Measurements from ENCODE around the gene SLC10A2.

The SLC10A2 gene

GRCh38 chr13:103087275-103087674 lies 21.1 kb upstream of the SLC10A2 start:
- Histone ChIP-seq H3K4me1 (ENCODE audit: control insufficient read depth in 2 of 2, insufficient read depth in 1 of 2, low read depth in 1 of 2, low read length in 2 of 2) (no peaks in the 10 kb centered on the region), H3K79me1 (ENCODE audit: low read depth, low read length) (no peaks in the 10 kb centered on the region), H3K23ac (ENCODE audit: low read depth, low read length, poor library complexity) (no peak overlapping the region), H3K9ac (ENCODE audit: low read depth, low read length, poor library complexity) (no peak overlapping the region), H2AFZ (ENCODE audit: low read length) (no peak overlapping the region), H3K18ac (ENCODE audit: low read length) (no peak overlapping the region), H2BK15ac (ENCODE audit: low read length) (no peak overlapping the region), H3K36me3 (replicated peaks in 1 of 2; ENCODE audit: control insufficient read depth in 2 of 2, insufficient read depth in 2 of 2, low read length in 2 of 2) (no peaks in the 10 kb centered on the region), H2AK5ac (ENCODE audit: low read depth, low read length) (no peak overlapping the region), H4K91ac (ENCODE audit: low read depth, low read length, poor library complexity) (no peak overlapping the region), H3K14ac (ENCODE audit: low read length) (no peak overlapping the region), H4K8ac (ENCODE audit: low read depth, low read length) (no peak overlapping the region), H3K4ac (ENCODE audit: low read length) (no peak overlapping the region), H3K27ac (replicated peaks; ENCODE audit: low read length) (no peak overlapping the region), H3K4me2 (ENCODE audit: insufficient read depth, low read length, poor library complexity, severe bottlenecking) (no peak overlapping the region), H2BK120ac (ENCODE audit: low read depth, low read length) (no peak overlapping the region), H3K9me3 (replicated peaks in 1 of 2; ENCODE audit: control insufficient read depth in 2 of 2, insufficient read depth in 1 of 2, low read depth in 1 of 2, low read length in 2 of 2) (no peaks in the 10 kb centered on the region), H2BK5ac (ENCODE audit: low read length) (no peak overlapping the region), H3K27me3 (ENCODE audit: control insufficient read depth in 3 of 3, insufficient read depth in 3 of 3, low read depth in 1 of 3, low read length in 3 of 3) (no peaks in the 10 kb centered on the region), H3K4me3 (ENCODE audit: low read length in 2 of 2) (no peak overlapping the region), H2BK12ac (ENCODE audit: low read length) (no peak overlapping the region)
- no peak for DNase-seq (ENCODE audit: low spot score)
- WGBS, 2 donors (ENCODE audit: extremely low coverage in 2 of 2, insufficient read length in 2 of 2, insufficient replicate concordance in 1 of 2) = no CpG with 5 or more reads among the region's 3 CpGs

GRCh38 chr13:103081435-103081834 lies 15.2 kb upstream of the SLC10A2 start:
- H4K8ac ChIP-seq (ENCODE audit: low read depth, low read length) = no peak overlapping the region
- H3K27ac ChIP-seq (replicated peaks; ENCODE audit: low read length) = no peak overlapping the region
- H3K18ac ChIP-seq (ENCODE audit: low read length) = no peak overlapping the region
- no peaks in the 10 kb centered on the region for H3K36me3 ChIP-seq (replicated peaks in 1 of 2; ENCODE audit: control insufficient read depth in 2 of 2, insufficient read depth in 2 of 2, low read length in 2 of 2)
- no peak overlapping the region for H3K4me3 ChIP-seq (ENCODE audit: low read length in 2 of 2)
- H2BK12ac ChIP-seq (ENCODE audit: low read length) = no peak overlapping the region
- no peak overlapping the region for H4K91ac ChIP-seq (ENCODE audit: low read depth, low read length, poor library complexity)
- no peak overlapping the region for H2AFZ ChIP-seq (ENCODE audit: low read length)
- H3K23ac ChIP-seq (ENCODE audit: low read depth, low read length, poor library complexity) = no peak overlapping the region
- no peak overlapping the region for H2AK5ac ChIP-seq (ENCODE audit: low read depth, low read length)
- no peak overlapping the region for H2BK120ac ChIP-seq (ENCODE audit: low read depth, low read length)
- H3K14ac ChIP-seq (ENCODE audit: low read length) = no peak overlapping the region
- H2BK5ac ChIP-seq (ENCODE audit: low read length) = no peak overlapping the region
- H3K79me1 ChIP-seq (ENCODE audit: low read depth, low read length) = no peaks in the 10 kb centered on the region
- H3K4me2 ChIP-seq (ENCODE audit: insufficient read depth, low read length, poor library complexity, severe bottlenecking) = no peak overlapping the region
- H3K4me1 ChIP-seq (ENCODE audit: control insufficient read depth in 2 of 2, insufficient read depth in 1 of 2, low read depth in 1 of 2, low read length in 2 of 2) = no peaks in the 10 kb centered on the region
- H3K4ac ChIP-seq (ENCODE audit: low read length) = no peak overlapping the region
- H3K9ac ChIP-seq (ENCODE audit: low read depth, low read length, poor library complexity) = no peak overlapping the region
- no peaks in the 10 kb centered on the region for H3K27me3 ChIP-seq (ENCODE audit: control insufficient read depth in 3 of 3, insufficient read depth in 3 of 3, low read depth in 1 of 3, low read length in 3 of 3)
- WGBS, 2 donors (ENCODE audit: extremely low coverage in 2 of 2, insufficient read length in 2 of 2, insufficient replicate concordance in 1 of 2) = no CpG with 5 or more reads among the region's 2 CpGs
- DNase-seq (ENCODE audit: low spot score) = no peak
- no peak overlapping the region for H2BK15ac ChIP-seq (ENCODE audit: low read length)
- H3K9me3 ChIP-seq (replicated peaks in 1 of 2; ENCODE audit: control insufficient read depth in 2 of 2, insufficient read depth in 1 of 2, low read depth in 1 of 2, low read length in 2 of 2) = no peaks in the 10 kb centered on the region

- Histone ChIP-seq H2BK120ac (ENCODE audit: low read depth, low read length) (no peak overlapping the region), H4K91ac (ENCODE audit: low read depth, low read length, poor library complexity) (no peak overlapping the region), H3K4me3 (ENCODE audit: low read length in 2 of 2) (no peak overlapping the region), H3K18ac (ENCODE audit: low read length) (no peak overlapping the region), H3K9ac (ENCODE audit: low read depth, low read length, poor library complexity) (no peak overlapping the region), H2BK15ac (ENCODE audit: low read length) (no peak overlapping the region), H4K8ac (ENCODE audit: low read depth, low read length) (no peak overlapping the region), H3K23ac (ENCODE audit: low read depth, low read length, poor library complexity) (no peak overlapping the region), H3K79me1 (ENCODE audit: low read depth, low read length) (no peaks in the 10 kb centered on the region), H2AK5ac (ENCODE audit: low read depth, low read length) (no peak overlapping the region), H2BK5ac (ENCODE audit: low read length) (no peak overlapping the region), H3K4me1 (ENCODE audit: control insufficient read depth in 2 of 2, insufficient read depth in 1 of 2, low read depth in 1 of 2, low read length in 2 of 2) (no peaks in the 10 kb centered on the region), H2BK12ac (ENCODE audit: low read length) (no peak overlapping the region), H3K9me3 (replicated peaks in 1 of 2; ENCODE audit: control insufficient read depth in 2 of 2, insufficient read depth in 1 of 2, low read depth in 1 of 2, low read length in 2 of 2) (no peaks in the 10 kb centered on the region), H3K36me3 (replicated peaks in 1 of 2; ENCODE audit: control insufficient read depth in 2 of 2, insufficient read depth in 2 of 2, low read length in 2 of 2) (no peaks in the 10 kb centered on the region), H3K27ac (replicated peaks; ENCODE audit: low read length) (no peak overlapping the region), H3K14ac (ENCODE audit: low read length) (no peak overlapping the region), H2AFZ (ENCODE audit: low read length) (no peak overlapping the region), H3K4me2 (ENCODE audit: insufficient read depth, low read length, poor library complexity, severe bottlenecking) (no peak overlapping the region), H3K27me3 (ENCODE audit: control insufficient read depth in 3 of 3, insufficient read depth in 3 of 3, low read depth in 1 of 3, low read length in 3 of 3) (no peaks in the 10 kb centered on the region), H3K4ac (ENCODE audit: low read length) (no peak overlapping the region)
- WGBS, 2 donors (ENCODE audit: extremely low coverage in 2 of 2, insufficient read length in 2 of 2, insufficient replicate concordance in 1 of 2) = no CpG with 5 or more reads among the region's 5 CpGs
- no peak for DNase-seq (ENCODE audit: low spot score)
Measured at GRCh38 chr13:103078158-103078557, 11.9 kb upstream of the SLC10A2 start.

GRCh38 chr13:103068836-103069235 lies 2.6 kb upstream of the SLC10A2 start:
- Histone ChIP-seq H3K4me2 (ENCODE audit: insufficient read depth, low read length, poor library complexity, severe bottlenecking) (no peak overlapping the region), H2BK120ac (ENCODE audit: low read depth, low read length) (no peak overlapping the region), H3K4me1 (ENCODE audit: control insufficient read depth in 2 of 2, insufficient read depth in 1 of 2, low read depth in 1 of 2, low read length in 2 of 2) (peaks cover 10 to 30% of the 10 kb centered on the region in 2 donors), H2BK12ac (ENCODE audit: low read length) (no peak overlapping the region), H3K79me1 (ENCODE audit: low read depth, low read length) (no peaks in the 10 kb centered on the region), H2BK5ac (ENCODE audit: low read length) (no peak overlapping the region), H3K36me3 (replicated peaks in 1 of 2; ENCODE audit: control insufficient read depth in 2 of 2, insufficient read depth in 2 of 2, low read length in 2 of 2) (no peaks in the 10 kb centered on the region), H3K4ac (ENCODE audit: low read length) (no peak overlapping the region), H3K18ac (ENCODE audit: low read length) (no peak overlapping the region), H3K9ac (ENCODE audit: low read depth, low read length, poor library complexity) (no peak overlapping the region), H3K4me3 (ENCODE audit: low read length in 2 of 2) (no peak overlapping the region), H2AK5ac (ENCODE audit: low read depth, low read length) (no peak overlapping the region), H2AFZ (ENCODE audit: low read length) (no peak overlapping the region), H3K27ac (replicated peaks; ENCODE audit: low read length) (no peak overlapping the region), H3K23ac (ENCODE audit: low read depth, low read length, poor library complexity) (no peak overlapping the region), H3K9me3 (replicated peaks in 1 of 2; ENCODE audit: control insufficient read depth in 2 of 2, insufficient read depth in 1 of 2, low read depth in 1 of 2, low read length in 2 of 2) (no peaks in the 10 kb centered on the region), H4K91ac (ENCODE audit: low read depth, low read length, poor library complexity) (no peak overlapping the region), H4K8ac (ENCODE audit: low read depth, low read length) (no peak overlapping the region), H3K27me3 (ENCODE audit: control insufficient read depth in 3 of 3, insufficient read depth in 3 of 3, low read depth in 1 of 3, low read length in 3 of 3) (no peaks in the 10 kb centered on the region), H2BK15ac (ENCODE audit: low read length) (no peak overlapping the region), H3K14ac (ENCODE audit: low read length) (no peak overlapping the region)
- DNase-seq (ENCODE audit: low spot score) = no peak
- WGBS, 2 donors (ENCODE audit: extremely low coverage in 2 of 2, insufficient read length in 2 of 2, insufficient replicate concordance in 1 of 2) = no CpG with 5 or more reads among the region's 1 CpG
